Measurements from ENCODE around the gene FN3K.

DNA sequence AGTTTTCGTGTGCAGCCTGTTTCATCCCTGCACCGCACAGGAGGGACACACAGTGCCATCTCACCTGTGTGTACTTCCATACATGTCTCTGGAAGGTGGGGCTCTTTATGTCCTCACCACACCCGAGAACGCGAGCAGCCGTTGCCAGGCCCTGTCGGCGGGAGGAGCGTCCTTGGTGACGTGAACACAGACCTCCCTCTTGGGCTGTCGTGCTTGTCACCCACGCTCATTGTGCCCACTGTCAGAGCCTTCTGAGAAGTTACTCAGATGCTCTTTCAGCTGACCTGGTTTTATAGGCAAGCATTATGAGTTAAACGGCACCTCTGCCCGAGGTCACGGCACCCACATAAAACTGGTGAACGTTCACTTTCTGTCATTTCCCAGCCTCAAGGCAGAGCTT lies 64.2 kb downstream of the FN3K start:
- TF ChIP-seq, protein P1, sequence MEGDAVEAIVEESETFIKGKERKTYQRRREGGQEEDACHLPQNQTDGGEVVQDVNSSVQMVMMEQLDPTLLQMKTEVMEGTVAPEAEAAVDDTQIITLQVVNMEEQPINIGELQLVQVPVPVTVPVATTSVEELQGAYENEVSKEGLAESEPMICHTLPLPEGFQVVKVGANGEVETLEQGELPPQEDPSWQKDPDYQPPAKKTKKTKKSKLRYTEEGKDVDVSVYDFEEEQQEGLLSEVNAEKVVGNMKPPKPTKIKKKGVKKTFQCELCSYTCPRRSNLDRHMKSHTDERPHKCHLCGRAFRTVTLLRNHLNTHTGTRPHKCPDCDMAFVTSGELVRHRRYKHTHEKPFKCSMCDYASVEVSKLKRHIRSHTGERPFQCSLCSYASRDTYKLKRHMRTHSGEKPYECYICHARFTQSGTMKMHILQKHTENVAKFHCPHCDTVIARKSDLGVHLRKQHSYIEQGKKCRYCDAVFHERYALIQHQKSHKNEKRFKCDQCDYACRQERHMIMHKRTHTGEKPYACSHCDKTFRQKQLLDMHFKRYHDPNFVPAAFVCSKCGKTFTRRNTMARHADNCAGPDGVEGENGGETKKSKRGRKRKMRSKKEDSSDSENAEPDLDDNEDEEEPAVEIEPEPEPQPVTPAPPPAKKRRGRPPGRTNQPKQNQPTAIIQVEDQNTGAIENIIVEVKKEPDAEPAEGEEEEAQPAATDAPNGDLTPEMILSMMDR (IDR thresholded peaks at IDR 0.05; ENCODE audit: extremely low read depth in 1 of 2, insufficient read depth in 1 of 2, low read depth in 1 of 2, low read length in 2 of 2), result no peak
- no peak for TF ChIP-seq POLR2A (IDR thresholded peaks at IDR 0.05; ENCODE audit: low read depth, low read length)
- TF ChIP-seq, protein P2, sequence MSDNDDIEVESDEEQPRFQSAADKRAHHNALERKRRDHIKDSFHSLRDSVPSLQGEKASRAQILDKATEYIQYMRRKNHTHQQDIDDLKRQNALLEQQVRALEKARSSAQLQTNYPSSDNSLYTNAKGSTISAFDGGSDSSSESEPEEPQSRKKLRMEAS (IDR thresholded peaks at IDR 0.05; ENCODE audit: insufficient read depth, insufficient read length), result no peak
